RPMI7951 (cell line): Measurements from ENCODE around the gene PERP. TPM values are rescaled to one million over a fixed set of nuclear protein-coding genes. Genes with fewer than 3 reads are reported as not detected.

Source experiments
- DNase-seq: peaks from one replicate; pipeline ENCODE4 v3.0.0-alpha.2; 2012; ENCODE audit warnings: low read depth
- total RNA-seq: library from RNA; depleted of rRNA; stranded (reverse); fragments of >200 nt; shearing (Covaris generic); gene quantifications from 2 replicates; pipeline ENCODE4 v1.2.3, GENCODE V29; 2014; rRNA removed

PERP gene
- total RNA-seq, 1 experiment from 2014 or later: 40.6 TPM

DNA sequence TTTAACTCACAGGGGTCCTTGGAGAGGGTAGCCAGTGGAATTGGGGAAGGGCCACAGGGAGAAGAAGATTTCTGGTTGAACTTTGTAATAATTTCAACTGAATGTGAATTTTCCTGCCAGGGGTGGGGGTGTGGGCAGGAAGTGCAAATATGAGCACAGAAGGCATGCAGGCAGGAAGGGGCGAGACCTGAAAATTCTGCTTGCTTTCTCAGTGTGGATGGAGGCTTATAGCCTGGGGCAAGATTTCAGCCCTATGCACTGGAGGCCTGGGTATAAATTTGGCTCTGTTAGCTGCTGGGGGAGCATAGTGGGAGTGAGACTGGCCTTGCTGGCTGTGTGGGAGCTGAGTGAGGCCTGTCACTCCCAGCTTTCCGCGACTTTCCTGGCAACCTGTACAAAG, 54.4 kb downstream of the PERP start:
- DNase-seq: no peak

DNA sequence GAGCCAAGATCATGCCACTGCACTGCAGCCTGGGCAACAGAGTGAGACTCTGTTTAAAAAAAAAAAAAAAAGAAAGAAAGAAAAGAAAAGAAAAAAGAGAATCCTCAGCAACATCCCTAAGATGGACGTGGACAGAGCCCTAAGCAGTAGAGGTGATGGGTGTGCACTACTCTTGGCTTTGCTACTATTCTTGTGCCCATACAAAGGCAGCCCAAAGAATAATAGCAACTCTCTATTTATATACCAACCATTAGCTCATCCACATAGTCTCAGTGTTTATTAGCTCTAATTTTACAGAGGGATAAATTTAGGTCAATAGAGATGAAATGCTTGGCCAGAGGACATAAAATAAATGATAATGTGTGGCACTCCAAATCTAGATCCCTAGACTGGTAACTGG, 62.2 kb downstream of the PERP start:
- DNase-seq: no peak

DNA sequence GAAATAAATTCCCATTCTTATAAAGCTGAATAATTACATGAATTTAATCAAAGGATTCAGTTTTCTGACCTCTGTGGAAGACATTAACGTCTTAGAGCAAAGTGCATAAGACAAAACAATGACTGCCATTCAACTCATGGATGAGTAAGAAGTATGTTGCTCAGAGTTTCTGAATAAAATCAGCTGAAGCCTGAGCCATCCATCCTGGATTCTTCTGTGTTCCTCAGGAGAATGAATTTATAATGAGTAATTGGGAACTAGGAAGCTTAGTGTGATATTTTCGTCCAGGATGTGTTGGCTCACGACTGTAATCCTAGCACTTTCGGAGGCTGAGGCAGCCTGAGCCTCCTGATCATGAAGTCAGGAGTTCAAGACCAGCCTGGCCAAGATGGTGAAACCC, 62.8 kb downstream of the PERP start:
- peak; percentile 37 for DNase-seq

Other genes starting within 250 kb of the PERP start
- 4.9 and 5.4 TPM in 2 replicates for gene TNFAIP3, start 240.2 kb downstream of the PERP start, total RNA-seq
- gene ARFGEF3, start 54.5 kb upstream of the PERP start, total RNA-seq: 0.20 and 0.24 TPM in 2 replicates
- not detected in 2 replicates for gene PBOV1, start 111.1 kb upstream of the PERP start, total RNA-seq